GM23248 (cell line): ENCODE measurements around the gene WNT2. TPM values are rescaled to one million over a fixed set of nuclear protein-coding genes. Genes with fewer than 3 reads are reported as not detected.
A peak's percentile ranks its signal among the peaks of the same experiment; 100 is the strongest.

Experiments
- DNase-seq: peaks from one replicate; pipeline ENCODE4 v3.0.0-alpha.2; 2015
- H2AFZ ChIP-seq: fragments of 200-600 bp; sonication (generic); 2 replicates; pipeline ENCODE4 v1.6.1; 2016; ENCODE audit warnings: antibody characterized with exemption
- H3F3A ChIP-seq: fragments of 200-600 bp; sonication (generic); 2 replicates; pipeline ENCODE4 v1.6.1; 2016; ENCODE audit warnings: mild to moderate bottlenecking, antibody characterized with exemption, mixed run types; ENCODE audit not compliant: insufficient read depth
- H3K27ac ChIP-seq: fragments of 200-600 bp; sonication (generic); 2 replicates; pipeline ENCODE4 v1.5.1; 2016; ENCODE audit warnings: mild to moderate bottlenecking
- H3K27me3 ChIP-seq: fragments of 200-600 bp; sonication (generic); replicated peaks from 2 replicates; pipeline ENCODE4 v1.6.1; 2016; ENCODE audit warnings: mild to moderate bottlenecking; ENCODE audit not compliant: insufficient read depth
- H3K36me3 ChIP-seq: fragments of 200-600 bp; sonication (generic); 2 replicates; pipeline ENCODE4 v1.6.1; 2016; ENCODE audit warnings: low read depth, mild to moderate bottlenecking
- H3K4me1 ChIP-seq: fragments of 200-600 bp; sonication (generic); 2 replicates; pipeline ENCODE4 v1.6.1; 2016; ENCODE audit warnings: mild to moderate bottlenecking; ENCODE audit not compliant: insufficient read depth
- H3K4me2 ChIP-seq: fragments of 200-600 bp; sonication (generic); one replicate; pipeline ENCODE4 v1.6.1; 2016; ENCODE audit warnings: mild to moderate bottlenecking; ENCODE audit not compliant: unreplicated experiment
- H3K4me3 ChIP-seq: fragments of 200-600 bp; sonication (generic); 2 replicates; pipeline ENCODE4 v1.5.1; 2016; ENCODE audit warnings: mild to moderate bottlenecking
- H3K79me2 ChIP-seq: fragments of 200-600 bp; sonication (generic); 2 replicates; pipeline ENCODE4 v1.6.1; 2016; ENCODE audit warnings: mild to moderate bottlenecking; ENCODE audit not compliant: insufficient read depth
- H3K9ac ChIP-seq: fragments of 200-600 bp; sonication (generic); 2 replicates; pipeline ENCODE4 v1.6.1; 2016; ENCODE audit warnings: mild to moderate bottlenecking
- H3K9me2 ChIP-seq: fragments of 200-600 bp; sonication (generic); 2 replicates; pipeline ENCODE4 v1.6.1; 2016; ENCODE audit warnings: mixed run types, mild to moderate bottlenecking, moderate library complexity; ENCODE audit not compliant: insufficient read depth
- H3K9me3 ChIP-seq: fragments of 200-600 bp; sonication (generic); one replicate; pipeline ENCODE4 v1.6.1; 2017; ENCODE audit warnings: low read depth
- H4K20me1 ChIP-seq: fragments of 200-600 bp; sonication (generic); 2 replicates; pipeline ENCODE4 v1.6.0; 2016; ENCODE audit not compliant: insufficient read depth
- EZH2 ChIP-seq: fragments of 200-600 bp; sonication (generic); IDR thresholded peaks from 2 replicates; pipeline ENCODE4 v1.6.1; 2018; ENCODE audit warnings: antibody characterized with exemption, mild to moderate bottlenecking; ENCODE audit not compliant: insufficient read depth, poor library complexity, severe bottlenecking
- EZH2phosphoT487 ChIP-seq: fragments of 200-600 bp; sonication (generic); IDR thresholded peaks from 2 replicates; pipeline ENCODE4 v1.6.1; 2018; ENCODE audit warnings: antibody characterized with exemption, moderate library complexity, mild to moderate bottlenecking, low read depth; ENCODE audit not compliant: insufficient read depth
- WGBS, 2 experiments: methylation state at CpG; one replicate each; pipeline ENCODE4 v1.1.6; 2015 to 2017; ENCODE audit warnings: low lambda C conversion rate in 2 of 2, low coverage in 1 of 2; ENCODE audit errors: missing lambda C conversion rate in 2 of 2; 5-methylcytosine and 5-hydroxymethylcytosine counted together
- in situ Hi-C: fragments of 300-500 bp; cut with MboI; formaldehyde crosslinking; loops from 2 replicates; pipeline ENCODE4 v1.15.0; 2020
- polyA plus RNA-seq: library from polyadenylated mRNA; unstranded; fragments of >200 nt; fragmentation: Nextera tagmentation; extraction: Ambion mirVana; gene quantifications from 2 replicates; pipeline ENCODE4 v1.2.1, GENCODE V29; 2016
- total RNA-seq: library from RNA; depleted of rRNA; stranded (reverse); fragments of >200 nt; shearing (Covaris generic); gene quantifications from 2 replicates; pipeline ENCODE4 v1.2.3, GENCODE V29; 2014

WNT2 gene
- total and polyA plus RNA-seq, 2 experiments from 2014 or later = 1.3 to 2.8 TPM

DNA sequence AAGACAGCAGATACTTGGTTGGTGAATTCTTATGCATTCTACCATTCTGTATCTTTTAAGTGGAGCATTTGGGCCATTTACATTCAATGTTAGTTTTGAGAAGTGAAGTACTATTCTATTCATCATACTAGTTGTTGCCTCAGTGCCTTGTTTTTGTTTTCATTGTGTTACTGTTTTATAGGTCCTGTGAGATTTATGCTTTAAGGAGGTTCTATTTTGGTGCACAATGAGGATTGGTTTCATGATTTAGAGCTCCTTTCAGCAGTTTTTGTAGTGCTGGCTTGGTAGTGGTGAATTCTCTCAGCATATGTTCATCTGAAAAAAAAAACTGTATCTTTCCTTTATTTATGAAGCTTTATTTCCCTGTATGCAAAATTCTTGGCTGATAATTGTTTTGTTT, 23.3 kb upstream of the WNT2 start:
- no peak overlapping the region for H2AFZ ChIP-seq
- TF ChIP-seq EZH2phosphoT487 = no peak
- TF ChIP-seq EZH2 = no peak
- no peaks in the 10 kb centered on the region for H3K9me3 ChIP-seq
- no peak overlapping the region for H3K9ac ChIP-seq
- peaks cover 19% of the 10 kb centered on the region; the same call in 1 of the 2 replicates for H3K27me3 ChIP-seq
- H3K4me1 ChIP-seq = no peaks in the 10 kb centered on the region
- H3F3A ChIP-seq = no peaks in the 10 kb centered on the region
- no peaks in the 10 kb centered on the region for H3K9me2 ChIP-seq
- H3K79me2 ChIP-seq = no peaks in the 10 kb centered on the region
- no peak overlapping the region for H3K4me3 ChIP-seq
- H3K36me3 ChIP-seq = no peaks in the 10 kb centered on the region
- in situ Hi-C loops = no loop called here
- H3K4me2 ChIP-seq = no peak overlapping the region
- no peaks in the 10 kb centered on the region for H4K20me1 ChIP-seq
- DNase-seq = no peak
- no peak overlapping the region for H3K27ac ChIP-seq

DNA sequence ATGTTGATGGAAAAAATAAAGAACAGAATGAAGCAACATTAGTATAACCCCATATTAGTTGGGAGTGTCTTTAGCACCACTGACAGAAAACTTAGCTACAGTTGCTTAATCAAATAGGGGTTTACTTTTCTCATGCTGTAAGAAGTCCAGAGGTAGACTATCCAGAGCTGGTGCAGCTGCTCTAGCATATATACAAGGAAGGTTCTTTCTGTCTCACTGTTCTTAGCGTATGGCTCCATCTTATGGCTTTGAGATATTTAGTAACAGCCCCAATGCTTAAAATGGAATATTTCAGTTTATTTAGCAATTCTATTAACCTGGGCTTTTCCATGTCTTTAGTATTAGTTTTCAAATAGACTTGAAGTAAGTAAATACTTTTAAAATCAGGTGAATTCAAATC, 15.2 kb upstream of the WNT2 start:
- H3K9me2 ChIP-seq = no peaks in the 10 kb centered on the region
- H3K4me3 ChIP-seq = no peak overlapping the region
- no peak overlapping the region for H2AFZ ChIP-seq
- TF ChIP-seq EZH2phosphoT487 = no peak
- TF ChIP-seq EZH2 = no peak
- H4K20me1 ChIP-seq = no peaks in the 10 kb centered on the region
- no peaks in the 10 kb centered on the region for H3K27me3 ChIP-seq
- DNase-seq = peak; percentile 25
- in situ Hi-C loops = no loop called here
- no peak overlapping the region for H3K9ac ChIP-seq
- WGBS, 2 experiments = 66 to 73% methylated on average over 1 of the region's 1 CpG
- H3K36me3 ChIP-seq = no peaks in the 10 kb centered on the region
- H3K27ac ChIP-seq = no peak overlapping the region
- H3K9me3 ChIP-seq = no peaks in the 10 kb centered on the region
- H3K4me1 ChIP-seq = no peaks in the 10 kb centered on the region
- H3K79me2 ChIP-seq = no peaks in the 10 kb centered on the region
- no peak overlapping the region for H3K4me2 ChIP-seq
- H3F3A ChIP-seq = no peaks in the 10 kb centered on the region

- Histone ChIP-seq H3K9me3 (no peaks in the 10 kb centered on the region), H3K9ac (no peak overlapping the region), H4K20me1 (no peaks in the 10 kb centered on the region), H3K27ac (no peak overlapping the region), H3K27me3 (no peaks in the 10 kb centered on the region), H3K9me2 (no peaks in the 10 kb centered on the region), H3K79me2 (no peaks in the 10 kb centered on the region), H2AFZ (no peak overlapping the region), H3K36me3 (no peaks in the 10 kb centered on the region), H3K4me1 (no peaks in the 10 kb centered on the region), H3F3A (no peaks in the 10 kb centered on the region), H3K4me2 (no peak overlapping the region), H3K4me3 (no peak overlapping the region)
- no peak for DNase-seq
- TF ChIP-seq EZH2phosphoT487 (no peak), EZH2 (no peak)
- in situ Hi-C loops = no loop called here
Observed at GRCh38 chr7:117333168-117333567, 10.3 kb upstream of the WNT2 start.

DNA sequence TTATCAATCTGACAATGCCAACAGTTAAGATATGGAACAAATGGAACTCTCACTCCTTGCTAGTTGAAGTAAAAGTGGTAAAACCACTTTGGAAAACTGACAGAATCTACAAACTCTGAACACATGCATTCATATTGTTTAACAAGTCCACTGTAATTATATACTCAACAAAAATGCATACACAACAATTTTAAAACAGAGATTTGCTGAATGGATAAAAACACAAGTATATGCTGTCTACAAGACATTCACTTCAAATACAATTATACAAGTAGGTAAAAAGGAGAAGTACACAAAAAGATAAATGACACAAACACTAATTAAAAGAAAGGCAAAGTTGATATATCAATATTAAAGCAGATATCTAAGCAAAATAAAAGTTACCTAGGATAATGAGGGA, 9.2 kb upstream of the WNT2 start:
- Histone ChIP-seq H3K9me2 (no peaks in the 10 kb centered on the region), H3K27me3 (no peaks in the 10 kb centered on the region), H2AFZ (no peak overlapping the region), H3F3A (no peaks in the 10 kb centered on the region), H3K9me3 (no peaks in the 10 kb centered on the region), H3K36me3 (no peaks in the 10 kb centered on the region), H3K9ac (no peak overlapping the region), H3K27ac (no peak overlapping the region), H4K20me1 (no peaks in the 10 kb centered on the region), H3K4me2 (no peak overlapping the region), H3K4me3 (no peak overlapping the region), H3K79me2 (no peaks in the 10 kb centered on the region), H3K4me1 (no peaks in the 10 kb centered on the region)
- in situ Hi-C loops = no loop called here
- DNase-seq = no peak
- no peak for TF ChIP-seq EZH2phosphoT487
- TF ChIP-seq EZH2 = no peak

- H3K9me2 ChIP-seq = no peaks in the 10 kb centered on the region
- no peaks in the 10 kb centered on the region for H3K79me2 ChIP-seq
- H3K4me3 ChIP-seq = no peak overlapping the region
- H3K27ac ChIP-seq = no peak overlapping the region
- no peaks in the 10 kb centered on the region for H4K20me1 ChIP-seq
- DNase-seq = peak; percentile 31
- no peak overlapping the region for H2AFZ ChIP-seq
- peaks cover 29% of the 10 kb centered on the region for H3K27me3 ChIP-seq
- WGBS, 2 experiments = 88 to 91% methylated on average over 1 of the region's 1 CpG
- TF ChIP-seq EZH2 = no peak
- TF ChIP-seq EZH2phosphoT487 = no peak
- in situ Hi-C loops = no loop called here
- peaks cover 19% of the 10 kb centered on the region; the same call in 1 of the 2 replicates for H3F3A ChIP-seq
- no peaks in the 10 kb centered on the region for H3K36me3 ChIP-seq
- H3K9ac ChIP-seq = no peak overlapping the region
- H3K9me3 ChIP-seq = no peaks in the 10 kb centered on the region
- no peak overlapping the region for H3K4me2 ChIP-seq
- peaks cover 6% of the 10 kb centered on the region; the same call in 1 of the 2 replicates for H3K4me1 ChIP-seq
Observed at GRCh38 chr7:117325836-117326235, 3.0 kb upstream of the WNT2 start.
